ENCODE measurements around the gene SH3RF3. TPM values are rescaled to one million over a fixed set of nuclear protein-coding genes. Genes with fewer than 3 reads are reported as not detected.

SH3RF3 gene
- total RNA-seq, 1 experiment from 2014 or later: not detected

DNA sequence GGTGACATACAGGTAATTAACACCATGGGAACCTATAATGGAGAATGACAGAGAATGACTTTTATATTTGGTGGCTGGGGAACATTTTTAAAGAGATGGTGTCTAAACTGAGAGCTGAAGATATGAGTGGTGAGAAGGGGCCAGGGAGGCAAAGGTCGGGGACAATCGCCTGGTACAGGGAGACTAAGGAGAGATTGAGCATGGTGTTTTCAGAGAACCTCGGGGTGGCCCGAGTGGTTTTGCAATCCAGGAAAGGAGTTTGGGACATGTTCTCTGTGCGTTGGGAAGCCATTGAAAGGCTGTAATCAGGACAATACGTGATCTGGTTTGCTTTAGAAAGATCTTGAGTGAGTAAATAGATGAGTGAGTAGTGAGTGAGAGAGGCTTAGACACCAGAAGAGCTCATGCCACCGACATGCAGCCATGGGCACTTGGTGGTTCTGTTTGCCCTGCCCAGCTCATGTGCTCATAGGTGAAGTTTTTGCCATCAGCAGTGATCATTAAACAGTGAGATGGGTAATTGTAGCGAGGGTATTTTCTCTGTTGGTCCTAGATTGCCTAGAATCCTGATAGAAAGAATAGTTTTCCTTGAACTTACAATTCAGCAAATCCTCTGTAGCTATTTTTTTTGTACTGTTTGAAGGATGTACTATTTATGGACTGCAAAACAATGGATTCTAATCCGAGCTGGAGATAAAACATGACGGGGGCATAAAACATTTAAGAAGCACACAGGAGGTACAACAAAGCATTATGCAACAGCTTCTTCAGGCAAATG, 114.7 kb downstream of the SH3RF3 start:
- Histone ChIP-seq H3K36me3 (ENCODE audit: control insufficient read depth in 1 of 2, insufficient read depth in 2 of 2, low read length in 2 of 2) (no peaks in the 10 kb centered on the region), H3K27me3 (ENCODE audit: insufficient read depth, low read length) (0 out of 2 replicates have a peak, but pooled peaks cover 5% of the 10 kb centered on the region), H3K9me3 (ENCODE audit: control insufficient read depth in 1 of 2, insufficient read depth in 1 of 2, low read depth in 1 of 2, low read length in 2 of 2) (no peaks in the 10 kb centered on the region), H3K4me3 (replicated peaks in 1 of 2; ENCODE audit: low read depth in 1 of 2, low read length in 2 of 2) (no peak overlapping the region), H3K27ac (ENCODE audit: low read depth, low read length) (no peak overlapping the region), H3K79me2 (ENCODE audit: insufficient read depth, low read length) (no peaks in the 10 kb centered on the region), H3K9ac (ENCODE audit: low read length) (no peak overlapping the region), H3K4me1 (ENCODE audit: control insufficient read depth in 1 of 2, insufficient read depth in 2 of 2, low read length in 2 of 2) (peaks cover 0 to 8% of the 10 kb centered on the region in 2 experiments; a peak in 1 of 4 replicates), H3K9me2 (ENCODE audit: insufficient read depth) (no peaks in the 10 kb centered on the region), H2AFZ (ENCODE audit: low read depth, low read length, poor library complexity, severe bottlenecking) (no peak overlapping the region), H4K20me1 (ENCODE audit: insufficient read depth) (no peaks in the 10 kb centered on the region), H3K4me2 (ENCODE audit: low read length) (no peak overlapping the region)
- CTCF ChIA-PET: no interaction called here
- POLR2A ChIA-PET: no interaction called here
- BruUV-seq (replicated peaks): no TSS peak
- intact Hi-C loops (cut with micrococcal nuclease): no loop called here
- TF ChIP-seq ZFX (IDR thresholded peaks at IDR 0.05): no peak
- TF ChIP-seq YY1 (IDR thresholded peaks at IDR 0.05; ENCODE audit: extremely low read depth, insufficient replicate concordance, low read depth, low read length): no peak
- no peak for TF ChIP-seq JUND (IDR thresholded peaks at IDR 0.05)
- TF ChIP-seq POLR2A (IDR thresholded peaks at IDR 0.05; ENCODE audit: borderline replicate concordance, extremely low read depth, insufficient read depth, insufficient read length): no peak
- no peak for TF ChIP-seq POLR2AphosphoS5 (IDR thresholded peaks at IDR 0.05; ENCODE audit: low read depth, low read length)
- TF ChIP-seq SIN3A (IDR thresholded peaks at IDR 0.05; ENCODE audit: low read depth): no peak
- TF ChIP-seq, protein P1, sequence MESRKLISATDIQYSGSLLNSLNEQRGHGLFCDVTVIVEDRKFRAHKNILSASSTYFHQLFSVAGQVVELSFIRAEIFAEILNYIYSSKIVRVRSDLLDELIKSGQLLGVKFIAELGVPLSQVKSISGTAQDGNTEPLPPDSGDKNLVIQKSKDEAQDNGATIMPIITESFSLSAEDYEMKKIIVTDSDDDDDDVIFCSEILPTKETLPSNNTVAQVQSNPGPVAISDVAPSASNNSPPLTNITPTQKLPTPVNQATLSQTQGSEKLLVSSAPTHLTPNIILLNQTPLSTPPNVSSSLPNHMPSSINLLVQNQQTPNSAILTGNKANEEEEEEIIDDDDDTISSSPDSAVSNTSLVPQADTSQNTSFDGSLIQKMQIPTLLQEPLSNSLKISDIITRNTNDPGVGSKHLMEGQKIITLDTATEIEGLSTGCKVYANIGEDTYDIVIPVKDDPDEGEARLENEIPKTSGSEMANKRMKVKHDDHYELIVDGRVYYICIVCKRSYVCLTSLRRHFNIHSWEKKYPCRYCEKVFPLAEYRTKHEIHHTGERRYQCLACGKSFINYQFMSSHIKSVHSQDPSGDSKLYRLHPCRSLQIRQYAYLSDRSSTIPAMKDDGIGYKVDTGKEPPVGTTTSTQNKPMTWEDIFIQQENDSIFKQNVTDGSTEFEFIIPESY (IDR thresholded peaks at IDR 0.05; ENCODE audit: extremely low read depth, insufficient replicate concordance, low read length): no peak
- no peak for TF ChIP-seq TCF7L2 (IDR thresholded peaks at IDR 0.05; ENCODE audit: borderline replicate concordance, extremely low read depth, insufficient read depth, insufficient read length)
- TF ChIP-seq, protein P2, sequence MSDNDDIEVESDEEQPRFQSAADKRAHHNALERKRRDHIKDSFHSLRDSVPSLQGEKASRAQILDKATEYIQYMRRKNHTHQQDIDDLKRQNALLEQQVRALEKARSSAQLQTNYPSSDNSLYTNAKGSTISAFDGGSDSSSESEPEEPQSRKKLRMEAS (IDR thresholded peaks at IDR 0.05): no peak
- TF ChIP-seq, protein P3, sequence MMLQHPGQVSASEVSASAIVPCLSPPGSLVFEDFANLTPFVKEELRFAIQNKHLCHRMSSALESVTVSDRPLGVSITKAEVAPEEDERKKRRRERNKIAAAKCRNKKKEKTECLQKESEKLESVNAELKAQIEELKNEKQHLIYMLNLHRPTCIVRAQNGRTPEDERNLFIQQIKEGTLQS (IDR thresholded peaks at IDR 0.05): no peak
- TF ChIP-seq FOSL1 (IDR thresholded peaks at IDR 0.05; ENCODE audit: low read depth): no peak
- ATAC-seq (no peak), DNase-seq (ENCODE audit: low read depth, low spot score) (no peak)
- RAD21 ChIA-PET (ENCODE audit: low non-redundant PET in 1 of 2, low total read pairs in 2 of 2, uncharacterized antibody in 2 of 2, unreplicated experiment in 2 of 2): no interaction called here

Data from HCT116 (cell line).